Measurements from ENCODE around the gene C2CD2L.
"Not testable (repeated sequence)": the region's sequence is repeated elsewhere in the genome, so short reads cannot be mapped to it uniquely, and the experiment has no call there.

C2CD2L gene

DNA sequence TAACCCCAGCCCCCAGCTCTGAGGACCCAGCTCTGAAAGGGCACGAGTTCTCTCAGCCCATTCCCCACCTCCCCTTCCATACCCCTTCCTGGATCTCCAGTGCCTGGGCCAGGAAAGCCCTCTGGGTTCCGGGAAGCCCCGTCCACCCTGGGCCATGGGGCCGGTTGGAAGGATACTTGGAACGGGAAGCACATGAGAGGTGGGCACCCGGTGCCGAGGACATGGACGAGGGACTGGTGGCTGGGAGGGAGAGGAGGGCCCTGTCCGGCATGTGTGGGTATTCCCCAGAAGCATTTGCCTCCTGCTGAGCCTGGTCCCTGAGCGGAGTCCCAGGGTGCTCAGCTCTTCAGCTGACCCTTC lies 9.1 kb downstream of the C2CD2L start:
- DNase-seq, result no peak

DNA sequence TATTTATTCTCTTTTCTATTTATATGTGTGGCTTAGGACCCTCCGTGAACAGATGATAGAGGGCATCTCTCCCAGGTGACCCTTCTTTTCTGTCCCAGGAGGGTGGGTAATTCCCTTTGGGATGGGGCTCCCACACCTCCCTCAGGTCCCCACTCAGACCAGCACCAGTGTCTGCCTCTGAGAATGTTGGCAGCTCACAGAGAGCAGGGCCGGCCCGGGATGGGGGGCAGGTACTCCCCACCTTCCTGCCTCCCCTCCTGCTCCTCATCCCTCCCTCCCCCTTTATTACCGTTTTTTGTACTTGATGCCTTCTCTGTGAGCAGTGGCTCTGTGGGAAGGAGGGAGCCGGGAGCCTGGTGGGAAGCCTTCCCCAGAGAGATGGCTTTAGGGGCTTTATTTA lies 9.5 kb downstream of the C2CD2L start:
- no peak for DNase-seq

DNA sequence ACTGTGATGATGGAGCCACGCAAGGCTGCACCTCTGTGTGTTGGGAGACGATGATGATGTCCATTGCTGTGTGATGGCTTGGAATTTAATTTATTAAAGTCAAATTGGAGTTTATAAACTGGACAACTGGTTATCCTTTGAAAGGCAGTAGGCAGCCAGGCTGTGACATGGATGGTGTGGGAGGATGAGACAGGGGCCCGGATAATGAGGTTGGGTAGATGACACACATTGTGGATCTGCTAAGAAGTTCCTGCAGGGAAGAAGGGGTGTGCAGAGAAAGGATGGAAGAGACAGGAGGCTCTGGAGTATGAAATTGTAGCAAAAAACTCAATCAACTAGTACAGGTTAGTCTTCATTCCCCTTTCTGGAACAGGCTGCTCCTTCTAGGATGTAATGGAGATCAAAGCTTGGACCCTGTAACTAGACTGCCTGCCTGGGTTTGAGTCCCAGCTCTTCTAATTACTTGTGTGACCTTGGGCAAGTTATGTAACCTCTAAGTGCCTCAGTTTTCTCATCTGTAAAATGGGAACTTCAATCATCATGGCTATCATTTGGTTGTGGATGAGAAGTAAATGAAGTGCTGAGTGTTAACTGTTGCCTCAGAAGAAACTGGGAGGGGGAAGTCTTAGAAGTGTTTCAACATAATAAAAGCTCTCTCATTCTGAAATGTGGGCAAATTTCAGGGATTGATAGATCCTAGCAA lies 10.0 kb downstream of the C2CD2L start:
- no peak for DNase-seq

DNA sequence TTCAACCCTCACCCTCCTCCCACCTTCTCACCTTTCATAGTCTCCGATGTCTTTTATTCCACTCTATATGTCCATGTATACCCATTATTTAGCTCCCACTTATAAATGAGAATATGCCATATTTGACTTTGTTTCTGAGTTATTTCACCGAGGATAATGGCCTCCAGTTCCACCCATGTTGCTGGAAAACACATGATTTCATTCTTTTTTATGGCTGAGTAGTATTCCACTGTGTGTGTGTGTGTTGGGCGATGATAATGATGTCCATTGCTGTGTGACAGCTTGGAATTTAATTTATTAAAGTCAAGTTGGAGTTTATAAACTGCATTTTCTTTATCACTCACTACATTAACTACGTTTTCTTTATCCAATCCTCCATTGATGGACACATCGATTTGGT lies 11.1 kb downstream of the C2CD2L start:
- no peak for DNase-seq

DNA sequence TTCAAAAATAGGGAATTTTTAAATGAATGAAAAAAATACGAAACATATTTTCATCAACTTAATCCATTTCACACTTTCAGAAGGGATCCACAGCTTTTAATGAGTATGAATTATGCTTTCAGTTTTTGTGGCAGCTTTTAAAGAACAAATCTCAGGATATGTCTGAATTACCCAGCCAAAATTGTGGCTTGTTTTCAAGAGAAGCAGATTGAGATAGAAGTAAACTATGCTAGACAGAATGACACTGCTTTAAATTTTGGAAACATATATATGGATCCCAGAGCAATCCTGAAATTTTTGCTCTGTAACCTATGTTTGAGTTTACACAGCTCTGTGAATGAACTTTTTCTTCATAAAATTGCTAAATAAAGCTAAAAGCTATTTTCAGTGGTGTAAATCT lies 11.8 kb downstream of the C2CD2L start:
- DNase-seq, result no peak

DNA sequence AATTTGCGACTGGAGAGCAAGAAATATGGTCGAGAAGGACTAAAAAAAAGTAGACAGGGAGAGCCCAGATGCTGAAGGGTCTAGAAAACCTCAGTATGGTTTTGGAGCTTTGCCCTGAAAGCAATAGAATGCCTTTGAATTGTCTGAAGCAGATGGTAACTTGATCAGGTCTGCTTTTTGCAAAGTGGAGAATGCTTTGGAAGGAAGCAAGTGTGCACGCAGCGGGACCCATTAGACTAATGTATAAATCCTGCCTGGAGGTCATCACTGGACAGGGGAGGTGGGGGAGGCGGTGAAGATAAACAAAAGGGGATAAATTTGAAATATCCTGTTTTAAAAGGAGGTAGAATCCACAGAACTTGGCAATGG lies 13.5 kb downstream of the C2CD2L start:
- DNase-seq, result peak; percentile 54

DNA sequence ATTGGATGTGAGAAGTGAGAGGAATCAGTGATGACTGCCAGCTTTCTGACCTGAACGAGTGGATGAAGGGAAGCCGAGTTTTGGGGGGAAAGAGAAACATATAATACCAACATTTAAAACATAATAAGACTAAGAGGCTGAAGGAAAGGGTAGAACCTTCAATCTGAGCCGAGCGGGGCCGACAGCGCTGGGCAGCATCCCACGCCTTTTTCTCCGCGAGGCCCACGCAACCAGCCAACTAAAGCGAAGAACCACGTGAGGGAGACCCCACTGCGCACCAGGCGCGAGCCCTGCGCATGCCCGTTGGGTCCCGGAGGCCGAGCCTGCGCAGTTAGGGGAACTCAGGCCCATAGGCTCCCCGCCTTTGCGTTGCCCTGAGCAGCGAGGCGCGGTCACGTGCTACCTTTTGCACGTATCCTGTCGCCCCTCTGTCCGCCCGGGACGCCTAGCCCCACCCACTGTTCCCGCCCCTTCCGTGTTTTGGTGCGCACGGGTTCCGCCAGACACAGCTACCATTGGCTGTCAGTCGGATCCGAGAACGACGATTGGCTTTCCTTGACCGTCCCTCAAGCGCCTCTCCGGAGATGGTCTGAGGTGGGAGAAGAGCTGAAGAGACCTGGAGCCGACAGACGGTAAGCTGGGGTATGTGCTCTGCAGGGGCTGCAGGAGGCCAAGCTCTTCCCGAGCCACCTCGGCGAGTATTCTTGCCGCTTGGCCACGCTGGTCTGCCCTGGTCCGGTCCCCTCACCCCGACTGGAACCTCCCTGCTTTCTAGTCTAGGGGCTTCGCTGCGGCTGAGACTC lies 14.1 kb downstream of the C2CD2L start, which contains the start of gene HINFP:
Gene HINFP, plus strand, starts transcription at position 573 of the 803 bp plus-strand sequence. CDS start 5,365 bp downstream, outside the sequence.
- peak; percentile 99 for DNase-seq

DNA sequence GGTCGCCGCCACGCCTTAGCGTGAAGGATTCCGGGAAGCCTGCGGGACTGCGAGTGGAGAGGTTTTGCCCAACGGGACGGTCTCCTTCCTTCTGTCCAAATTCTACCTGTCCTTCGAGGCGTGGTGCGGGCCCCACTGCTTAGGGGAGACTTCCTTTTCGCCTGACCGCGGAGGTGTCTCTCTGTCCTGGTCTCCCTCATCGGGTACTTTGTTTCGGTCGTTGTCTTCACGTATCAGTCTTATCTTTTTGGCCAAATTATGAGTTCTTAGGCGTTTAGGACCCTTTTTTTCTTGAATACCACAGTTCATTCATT lies 14.6 kb downstream of the C2CD2L start:
- DNase-seq, result no peak

DNA sequence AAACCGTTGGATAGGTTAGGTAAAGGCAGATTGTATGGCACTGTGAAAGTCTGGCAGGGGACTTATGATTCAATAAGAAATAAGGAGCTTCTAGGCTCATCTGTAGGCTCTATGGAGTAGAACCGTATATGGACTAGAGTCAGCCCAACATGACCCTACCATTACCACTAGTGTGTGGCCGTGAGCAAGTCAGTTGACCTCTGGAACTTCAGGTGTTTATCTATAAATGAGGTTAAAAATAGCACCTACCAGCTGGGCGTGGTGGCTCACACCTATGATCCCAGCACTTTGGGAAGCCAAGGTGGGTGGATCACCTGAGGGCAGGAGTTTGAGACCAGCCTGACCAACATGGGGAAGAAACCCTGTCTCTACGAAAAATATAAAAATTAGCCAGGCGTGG lies 18.7 kb downstream of the C2CD2L start:
- DNase-seq, result no peak

DNA sequence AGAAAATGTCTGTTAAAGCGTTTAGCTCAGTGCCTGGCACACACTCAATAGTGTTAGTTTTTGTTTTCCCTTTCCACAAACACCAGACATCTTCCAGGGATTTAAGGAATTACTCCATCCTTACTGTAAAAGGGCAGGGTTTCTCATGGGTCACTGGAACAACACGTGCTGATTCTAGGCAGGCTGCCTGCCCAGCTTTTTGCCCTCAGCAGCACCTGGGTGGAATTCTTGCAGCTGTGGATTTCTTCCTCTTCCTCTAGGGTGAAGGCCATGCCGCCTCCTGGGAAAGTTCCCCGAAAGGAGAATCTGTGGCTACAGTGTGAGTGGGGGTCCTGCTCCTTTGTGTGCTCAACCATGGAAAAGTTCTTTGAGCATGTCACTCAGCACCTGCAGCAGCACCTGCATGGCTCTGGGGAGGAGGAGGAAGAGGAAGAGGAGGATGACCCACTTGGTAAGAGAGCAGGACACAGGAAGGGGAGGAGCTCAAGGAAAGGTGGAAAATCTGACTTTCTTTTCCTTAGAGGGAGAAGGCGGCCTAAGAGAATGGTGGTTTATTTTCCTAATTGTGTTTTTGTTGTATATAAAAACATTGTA lies 19.6 kb downstream of the C2CD2L start:
- no peak for DNase-seq

DNA sequence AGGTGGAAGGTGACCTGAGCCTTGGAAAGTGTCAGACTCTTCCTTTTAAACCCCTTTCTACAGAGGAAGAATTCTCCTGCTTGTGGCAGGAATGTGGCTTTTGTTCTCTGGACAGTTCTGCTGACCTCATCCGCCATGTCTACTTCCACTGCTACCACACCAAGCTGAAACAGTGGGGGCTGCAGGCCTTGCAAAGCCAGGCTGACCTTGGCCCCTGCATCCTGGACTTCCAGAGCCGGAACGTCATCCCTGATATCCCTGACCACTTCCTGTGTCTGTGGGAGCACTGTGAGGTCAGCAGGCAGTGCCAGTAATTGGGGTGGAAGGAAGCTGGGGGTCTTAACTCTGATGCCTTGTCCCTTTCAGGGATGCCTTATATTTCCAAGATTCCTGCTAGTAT lies 23.5 kb downstream of the C2CD2L start:
- no peak for DNase-seq

DNA sequence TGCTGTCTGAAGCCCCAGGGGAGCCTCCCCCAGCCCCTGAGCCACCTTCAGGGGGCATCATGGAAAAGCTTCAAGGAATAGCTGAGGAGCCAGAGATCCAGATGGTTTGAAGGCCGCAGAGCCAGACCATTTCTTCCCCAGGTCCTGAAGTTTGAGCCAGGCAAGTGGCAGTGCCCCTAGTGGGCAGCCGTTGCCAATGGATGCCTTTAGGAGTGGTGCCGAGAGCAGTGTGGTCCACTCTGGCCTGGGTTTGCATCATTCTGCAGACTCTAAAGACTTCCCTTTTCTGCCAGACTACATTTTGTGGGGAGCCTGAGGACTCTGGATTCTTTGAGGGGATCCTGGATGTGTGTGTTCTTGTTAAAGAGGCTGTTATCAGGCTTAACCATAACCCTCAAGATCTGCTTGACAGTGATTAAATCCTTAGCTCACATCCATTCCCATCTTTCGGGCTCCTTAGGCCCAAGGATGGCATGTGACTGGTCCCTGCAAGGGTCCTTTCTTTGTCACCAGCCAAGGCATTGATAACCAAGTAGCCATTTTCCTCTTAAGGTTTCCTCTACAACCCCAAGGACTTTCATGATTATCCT lies 27.3 kb downstream of the C2CD2L start:
- peak; percentile 44 for DNase-seq

DNA sequence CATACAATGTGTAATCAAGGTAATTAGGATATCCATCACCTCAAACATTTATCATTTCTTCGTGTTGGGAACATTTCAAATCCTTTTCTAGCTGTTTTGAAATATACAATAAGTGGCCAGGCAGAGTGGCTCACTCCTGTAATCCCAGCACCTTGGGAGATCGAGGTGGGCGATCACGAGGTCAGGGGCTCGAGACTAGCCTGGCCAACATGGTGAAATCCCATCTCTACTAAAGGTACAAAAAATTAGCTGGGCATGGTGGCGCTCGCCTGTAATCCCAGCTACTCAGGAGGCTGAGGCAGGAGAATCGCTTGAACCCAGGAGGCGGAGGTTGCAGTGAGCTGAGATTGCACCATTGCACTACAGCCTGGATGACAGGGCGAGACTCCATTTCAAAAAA lies 32.1 kb downstream of the C2CD2L start:
- not testable (repeated sequence) for DNase-seq

DNA sequence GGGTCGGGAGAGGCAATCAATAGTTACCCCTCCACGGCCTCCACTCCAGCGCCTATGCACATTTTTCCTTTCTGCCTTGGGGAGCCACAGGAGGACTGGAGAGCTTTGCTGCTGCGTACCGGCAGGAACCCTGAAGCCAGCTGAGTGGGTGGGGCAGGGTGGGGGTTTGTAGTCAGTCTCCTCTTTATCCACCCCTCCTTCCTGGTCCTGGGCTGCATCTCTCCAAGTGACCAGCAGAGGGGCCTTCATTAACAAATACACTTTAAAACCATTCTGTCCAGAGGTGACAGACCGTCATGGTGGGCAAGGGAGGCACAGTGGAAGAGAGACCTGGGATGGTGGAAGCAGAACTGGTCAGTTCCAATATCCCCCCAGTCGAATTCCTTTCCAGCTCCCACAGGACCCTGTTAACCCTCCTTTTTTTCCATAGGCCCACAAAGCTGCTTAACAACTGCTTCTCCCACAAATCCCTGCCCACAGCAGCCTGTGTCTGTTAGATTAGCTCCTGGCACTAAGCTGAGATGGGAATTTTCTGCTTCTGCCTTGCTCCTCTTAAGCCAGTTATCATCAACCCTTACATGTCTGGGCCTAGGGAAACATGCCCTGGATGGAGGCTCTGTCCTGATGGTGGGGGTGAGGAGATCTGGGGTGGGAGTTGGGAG lies 37.8 kb downstream of the C2CD2L start:
- peak; percentile 87 for DNase-seq

DNA sequence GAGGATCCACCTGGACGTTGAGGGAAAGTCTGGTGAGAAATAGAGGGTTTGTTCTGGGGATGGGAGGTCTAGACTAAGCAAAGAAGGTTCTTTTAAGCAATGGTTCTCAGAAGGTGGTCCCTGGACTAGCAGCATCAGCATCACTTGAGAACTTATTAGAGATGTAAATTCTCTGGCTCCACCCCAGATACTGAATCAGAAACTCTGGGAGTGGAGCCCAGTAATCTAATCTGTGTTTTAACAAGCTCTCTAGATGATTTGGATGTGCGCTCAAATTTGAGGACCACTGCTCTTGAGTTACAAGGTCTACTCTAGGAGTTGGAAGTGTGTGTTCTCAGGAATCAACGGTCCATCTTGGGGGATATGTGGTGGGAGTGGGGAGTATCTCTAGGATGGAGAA lies 38.4 kb downstream of the C2CD2L start:
- DNase-seq, result no peak

DNA sequence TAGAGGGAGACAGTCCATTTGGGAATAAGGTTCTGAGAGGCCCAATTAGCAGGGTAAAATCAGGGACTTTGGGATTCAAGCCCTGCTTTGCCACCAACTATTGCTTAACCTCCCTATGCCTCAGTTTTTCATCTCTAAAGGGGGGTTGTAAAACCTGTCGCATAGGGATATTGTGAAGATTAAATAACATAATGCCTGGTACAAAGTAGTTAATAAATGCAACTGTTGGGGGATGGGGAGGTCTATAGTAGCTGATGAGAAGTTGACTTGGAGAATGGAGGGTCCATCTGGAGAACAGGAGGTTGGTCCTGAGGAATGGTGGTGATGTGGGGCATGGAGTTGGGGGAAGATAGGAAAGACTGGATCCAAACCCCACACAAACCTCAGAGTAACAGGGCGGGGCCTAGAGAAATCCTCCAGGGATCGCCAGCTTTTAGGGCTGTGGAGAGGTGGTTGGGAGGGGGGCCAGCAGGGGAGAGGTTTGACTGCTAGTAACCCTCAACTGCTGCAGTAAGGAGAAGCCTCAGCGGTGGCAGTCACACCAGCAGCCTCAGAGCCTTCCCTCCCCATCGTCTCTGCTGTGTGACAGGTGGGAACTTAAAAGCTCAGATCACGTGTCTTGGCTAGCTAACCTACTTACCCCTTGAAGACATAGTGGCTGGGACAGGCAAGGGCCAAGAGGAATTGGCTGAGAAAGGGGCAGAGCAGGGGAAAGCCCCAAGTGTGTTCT lies 40.6 kb downstream of the C2CD2L start:
- DNase-seq, result no peak

DNA sequence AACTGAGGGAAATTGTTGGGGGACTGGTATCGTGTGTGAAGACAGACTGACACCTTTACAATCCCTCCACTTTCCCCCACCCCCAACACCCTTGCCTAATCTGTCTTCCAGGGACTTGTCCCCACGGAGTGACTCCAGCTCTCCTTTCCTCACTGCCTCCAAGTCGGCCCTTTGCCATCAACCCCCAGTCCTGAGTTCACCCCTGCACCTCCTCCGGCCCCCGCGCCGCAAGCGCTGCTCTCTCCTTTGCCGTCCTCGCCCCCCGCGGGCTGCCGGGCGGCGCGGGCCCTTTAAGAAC lies 41.5 kb downstream of the C2CD2L start:
- no peak for DNase-seq

DNA sequence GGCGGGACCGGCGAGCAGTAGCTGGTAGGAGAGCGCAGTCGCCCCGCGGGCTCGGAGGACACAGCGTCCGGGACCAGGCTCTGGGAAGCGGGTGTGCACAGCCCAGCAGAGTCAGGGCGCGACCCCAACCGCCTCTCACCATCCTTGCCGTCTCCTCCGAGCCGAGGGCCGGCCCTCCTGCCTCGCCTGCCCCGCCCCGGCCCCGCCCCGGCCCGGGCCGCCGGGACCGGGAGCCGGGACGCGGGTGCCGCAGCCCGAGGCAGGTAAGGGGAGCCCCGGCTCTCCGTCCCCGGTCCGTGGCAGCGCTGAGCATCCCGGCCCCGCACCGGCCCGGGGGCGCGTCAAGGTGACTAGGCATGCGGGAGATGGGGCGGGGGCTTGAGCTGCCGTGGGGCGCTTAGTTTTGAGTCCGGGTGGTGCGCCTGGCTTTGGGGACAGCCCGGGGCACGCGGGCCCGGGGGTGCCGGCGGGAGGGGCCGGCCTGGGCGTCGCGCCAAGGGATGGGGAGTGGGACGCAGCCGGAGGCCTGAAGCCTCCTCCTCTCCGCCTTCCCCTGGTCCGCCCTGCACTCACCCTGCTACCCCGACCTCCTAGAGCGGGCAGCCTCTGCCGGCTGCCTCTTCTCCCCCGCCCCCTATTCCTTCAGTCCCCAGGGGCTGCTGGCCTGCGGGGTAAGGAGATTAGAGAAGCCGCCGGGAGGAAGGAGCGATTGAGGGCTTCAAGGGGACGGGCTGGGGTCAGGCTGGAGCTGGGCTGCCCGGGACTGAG lies 42.1 kb downstream of the C2CD2L start, which contains the start of gene ABCG4:
Gene ABCG4, plus strand, starts transcription at position 35 of the 768 bp plus-strand sequence. CDS start 914 bp downstream, outside the sequence.
- peak; percentile 50 for DNase-seq

DNA sequence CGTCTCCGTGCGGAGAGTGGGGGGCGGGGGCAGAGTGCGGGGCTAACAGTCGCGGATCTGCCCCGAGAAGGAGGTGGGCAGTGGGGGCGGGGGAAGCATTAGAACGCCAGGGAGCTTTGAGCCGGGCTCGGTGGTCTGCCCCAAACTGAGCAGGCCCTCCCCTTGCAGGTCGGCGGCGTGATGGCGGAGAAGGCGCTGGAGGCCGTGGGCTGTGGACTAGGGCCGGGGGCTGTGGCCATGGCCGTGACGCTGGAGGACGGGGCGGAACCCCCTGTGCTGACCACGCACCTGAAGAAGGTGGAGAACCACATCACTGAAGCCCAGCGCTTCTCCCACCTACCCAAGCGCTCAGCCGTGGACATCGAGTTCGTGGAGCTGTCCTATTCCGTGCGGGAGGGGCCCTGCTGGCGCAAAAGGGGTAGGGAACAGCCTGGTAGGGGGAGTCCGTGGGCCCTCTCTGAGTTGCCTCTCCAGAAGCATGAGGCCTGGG lies 42.7 kb downstream of the C2CD2L start:
- DNase-seq, result no peak

DNA sequence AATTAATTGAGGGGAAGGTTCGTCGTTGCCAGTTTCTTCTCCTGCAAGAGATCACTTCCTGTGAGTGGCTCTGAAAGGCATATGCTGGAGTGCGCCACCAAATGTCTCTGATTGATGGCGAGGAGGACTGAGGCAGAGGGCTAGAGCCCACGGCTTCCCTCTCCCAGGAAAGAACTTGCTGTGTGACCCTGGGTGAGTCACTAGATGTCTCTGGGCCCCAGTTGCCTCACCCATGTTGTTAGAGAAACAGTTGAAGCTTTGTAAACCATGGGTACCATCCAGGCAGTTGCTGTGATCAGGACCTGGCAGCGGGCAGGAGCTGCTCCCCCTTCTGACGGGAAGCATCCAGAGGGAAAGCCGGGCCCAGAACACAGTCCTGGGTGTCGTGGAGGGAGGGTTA lies 44.9 kb downstream of the C2CD2L start:
- no peak for DNase-seq

DNA sequence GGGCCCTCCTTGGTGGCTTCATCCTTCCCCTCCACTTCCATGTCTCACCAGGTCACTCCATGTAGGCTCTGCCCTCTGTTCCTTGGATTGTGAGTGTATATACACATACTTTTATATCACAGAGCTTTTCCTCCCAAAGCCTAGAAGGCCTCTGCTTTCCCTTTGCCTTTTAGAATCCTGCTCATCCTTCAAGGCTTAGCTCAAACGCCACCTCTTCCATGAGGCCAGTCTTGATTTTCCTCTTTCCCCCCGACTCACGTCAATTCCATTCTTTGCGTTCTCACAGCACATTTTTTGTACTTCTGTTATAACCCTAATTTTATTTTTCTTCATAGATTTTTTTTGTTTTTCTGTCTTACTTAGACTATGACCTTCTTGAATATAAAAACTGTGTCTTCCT lies 45.5 kb downstream of the C2CD2L start:
- no peak for DNase-seq
